DMS53 treated with DMSO at 0.1 percent for 48 hours (cell line): ENCODE data around the gene ETHE1.
"Not testable (repeated sequence)": the region's sequence is repeated elsewhere in the genome, so short reads cannot be mapped to it uniquely, and the experiment has no call there.

Source experiments
- DNase-seq: peaks from one replicate; lab custom pipeline; 2025; ENCODE audit not compliant: unreplicated experiment; lab: John Stamatoyannopoulos, UW

The ETHE1 gene

DNA sequence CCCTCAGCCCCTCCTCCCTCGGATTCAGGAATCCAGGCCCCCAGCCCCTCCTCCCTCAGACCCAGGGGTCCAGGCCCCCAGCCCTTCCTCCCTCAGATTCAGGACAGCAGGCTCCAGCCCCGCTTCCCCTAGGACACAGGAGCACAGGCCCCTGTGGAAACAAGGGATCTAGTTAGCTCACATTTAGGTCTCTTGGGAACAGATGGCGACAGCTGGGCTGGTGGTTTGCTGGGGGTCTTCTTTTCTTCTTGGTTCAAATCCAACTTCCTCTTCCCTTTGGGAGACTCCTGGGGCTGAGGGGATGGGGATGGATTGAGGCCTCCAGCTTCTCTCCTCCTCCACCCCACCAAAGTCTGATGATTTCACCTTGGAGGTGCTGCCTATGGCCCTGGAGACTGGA, 25.6 kb upstream of the ETHE1 start:
- no peak for DNase-seq

- DNase-seq, result no peak
Observed at GRCh38 chr19:43552198-43552450, 25.1 kb upstream of the ETHE1 start.

GRCh38 chr19:43551399-43552197, 24.6 kb upstream of the ETHE1 start:
- no peak for DNase-seq

DNA sequence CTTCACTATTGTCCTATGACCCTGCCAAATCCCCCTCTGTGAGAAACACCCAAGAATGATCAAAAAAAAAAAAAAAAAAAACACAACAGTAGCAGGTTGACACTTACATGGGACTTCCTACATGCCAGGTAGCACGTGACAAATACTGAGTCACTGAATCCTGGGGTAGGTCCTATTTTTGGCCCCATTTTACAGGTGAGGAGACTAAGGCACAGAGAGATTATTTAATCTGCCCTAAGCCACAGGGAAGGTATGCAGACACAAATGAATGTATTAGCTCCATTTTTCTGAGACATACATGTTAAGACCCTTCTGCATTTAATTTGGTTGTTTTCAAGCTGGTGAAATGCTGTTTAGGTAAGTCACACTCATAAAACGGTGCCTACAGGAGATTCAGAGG, 21.7 kb upstream of the ETHE1 start:
- no peak for DNase-seq

DNA sequence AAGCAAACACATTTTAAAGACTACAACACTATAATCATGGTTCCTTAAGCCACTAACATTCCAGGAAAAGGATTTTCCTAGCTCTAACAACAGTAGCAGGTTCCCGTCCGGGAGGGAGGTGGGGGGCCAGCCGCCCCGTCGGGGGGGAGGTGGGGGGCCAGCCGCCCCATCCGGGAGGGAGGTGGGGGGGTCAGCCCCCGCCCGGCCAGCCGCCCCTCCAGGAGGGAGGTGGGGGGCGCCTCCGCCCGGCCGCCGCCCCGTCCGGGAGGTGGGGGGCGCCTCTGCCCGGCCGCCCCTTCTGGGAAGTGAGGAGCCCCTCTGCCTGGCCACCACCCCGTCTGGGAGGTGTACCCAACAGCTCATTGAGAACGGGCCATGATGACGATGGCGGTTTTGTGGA, 20.9 kb upstream of the ETHE1 start:
- DNase-seq, result not testable (repeated sequence)

GRCh38 chr19:43546581-43546980, 19.6 kb upstream of the ETHE1 start:
- DNase-seq, result no peak

- no peak for DNase-seq
Observed at GRCh38 chr19:43545981-43546380, 19.0 kb upstream of the ETHE1 start.

GRCh38 chr19:43545276-43545675, 18.3 kb upstream of the ETHE1 start:
- DNase-seq, result no peak

DNA sequence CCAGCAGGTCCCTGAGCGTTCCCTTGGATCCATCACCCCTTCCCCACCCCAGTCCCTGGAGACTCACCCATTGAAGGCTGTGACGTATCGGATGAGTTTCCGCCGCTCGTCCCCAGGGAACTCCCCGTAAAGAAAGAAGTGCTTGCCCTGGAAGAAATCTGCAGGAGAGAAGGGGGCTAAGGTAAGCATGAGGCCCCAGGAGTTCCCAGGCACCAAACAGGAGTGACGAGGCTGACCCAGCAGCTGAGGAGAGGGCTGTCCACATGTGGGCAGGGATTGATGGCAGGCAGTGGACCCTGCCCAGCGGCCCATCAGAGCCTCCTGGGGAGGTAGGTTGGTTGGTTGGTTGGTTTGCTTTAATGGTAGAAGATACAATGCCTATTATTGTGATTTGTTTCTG, 17.1 kb upstream of the ETHE1 start:
- no peak for DNase-seq

DNA sequence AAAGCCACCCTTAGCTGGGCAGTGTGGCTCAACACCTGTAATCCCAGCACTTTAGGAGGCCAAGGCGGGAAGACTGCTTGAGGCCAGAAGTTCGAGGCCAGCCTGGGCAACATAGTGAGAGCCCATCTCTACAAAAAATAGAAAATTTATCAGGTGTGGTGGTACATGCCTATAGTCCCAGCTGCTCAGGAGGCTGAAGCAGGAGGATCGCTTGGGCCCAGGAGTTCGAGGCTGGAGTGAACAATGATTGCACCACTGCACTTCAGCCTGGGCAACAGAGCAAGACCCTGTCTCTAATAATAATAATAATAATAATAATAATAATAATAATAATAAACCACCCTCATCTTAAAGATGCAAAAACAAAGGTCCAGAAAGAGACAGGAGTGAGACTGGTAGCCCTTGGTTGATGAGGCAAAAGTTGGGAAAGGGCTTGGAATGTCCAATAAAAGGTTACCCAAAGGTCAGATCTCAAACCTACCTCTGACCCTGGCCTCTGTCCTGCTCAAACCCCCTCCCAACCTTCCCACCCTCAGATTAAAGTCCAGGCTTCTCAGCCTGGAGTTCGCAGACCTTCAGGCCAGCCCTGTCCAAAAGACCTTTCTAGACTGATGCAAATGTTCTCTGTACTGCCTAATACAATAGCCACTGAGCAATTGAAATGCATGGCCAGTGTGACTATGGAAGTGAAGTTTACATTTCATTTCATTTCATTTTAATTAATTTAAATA, 15.1 kb upstream of the ETHE1 start:
- DNase-seq, result no peak

- DNase-seq, result no peak
Observed at GRCh38 chr19:43540381-43540780, 13.4 kb upstream of the ETHE1 start.

DNA sequence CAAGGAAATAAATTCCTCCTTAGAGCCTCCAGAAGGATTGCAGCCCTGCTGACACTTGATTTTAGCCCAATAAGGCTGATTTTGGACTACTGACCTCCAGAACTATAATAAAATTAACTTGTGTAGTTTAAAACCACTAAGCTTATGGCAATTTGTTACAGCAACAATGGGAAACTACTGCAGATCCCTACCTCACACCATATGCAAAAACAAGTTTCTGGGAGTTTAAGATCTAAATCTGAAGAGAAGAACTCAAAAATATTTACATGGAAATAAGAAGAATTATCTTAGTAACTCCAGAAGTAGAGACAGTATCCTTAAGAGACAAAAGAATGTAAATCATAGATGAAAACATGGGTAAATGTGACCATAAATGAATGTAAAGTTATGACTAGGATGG, 11.9 kb upstream of the ETHE1 start:
- DNase-seq, result no peak

GRCh38 chr19:43534816-43535761, 8.1 kb upstream of the ETHE1 start:
- DNase-seq, result no peak

DNA sequence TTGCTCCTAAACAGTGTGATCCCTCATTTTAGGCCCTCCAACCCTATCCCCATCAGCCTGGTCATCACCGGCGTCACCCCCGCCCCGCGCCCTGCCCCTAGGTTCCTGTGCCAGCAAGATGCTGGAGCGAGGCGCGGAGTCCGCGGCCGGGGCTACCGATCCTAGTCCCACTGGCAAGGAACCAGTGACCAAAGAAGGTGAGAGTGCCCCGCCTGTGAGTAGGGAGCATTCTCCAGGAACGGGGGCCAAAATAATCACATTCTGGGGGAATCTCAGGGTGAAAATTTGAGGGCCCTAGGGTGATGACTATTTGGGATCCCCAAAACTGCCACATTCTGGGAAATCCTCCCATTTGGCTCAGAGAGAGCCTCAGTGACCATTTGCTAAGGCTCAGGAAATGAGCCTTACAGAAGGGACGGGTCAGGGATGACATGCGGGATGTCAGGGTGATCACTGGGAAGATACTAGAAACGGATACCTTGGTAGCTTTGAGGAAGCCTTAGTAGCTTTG, 7.4 kb upstream of the ETHE1 start:
- no peak for DNase-seq

GRCh38 chr19:43533546-43534304, 6.7 kb upstream of the ETHE1 start:
- peak; percentile 98 for DNase-seq

DNA sequence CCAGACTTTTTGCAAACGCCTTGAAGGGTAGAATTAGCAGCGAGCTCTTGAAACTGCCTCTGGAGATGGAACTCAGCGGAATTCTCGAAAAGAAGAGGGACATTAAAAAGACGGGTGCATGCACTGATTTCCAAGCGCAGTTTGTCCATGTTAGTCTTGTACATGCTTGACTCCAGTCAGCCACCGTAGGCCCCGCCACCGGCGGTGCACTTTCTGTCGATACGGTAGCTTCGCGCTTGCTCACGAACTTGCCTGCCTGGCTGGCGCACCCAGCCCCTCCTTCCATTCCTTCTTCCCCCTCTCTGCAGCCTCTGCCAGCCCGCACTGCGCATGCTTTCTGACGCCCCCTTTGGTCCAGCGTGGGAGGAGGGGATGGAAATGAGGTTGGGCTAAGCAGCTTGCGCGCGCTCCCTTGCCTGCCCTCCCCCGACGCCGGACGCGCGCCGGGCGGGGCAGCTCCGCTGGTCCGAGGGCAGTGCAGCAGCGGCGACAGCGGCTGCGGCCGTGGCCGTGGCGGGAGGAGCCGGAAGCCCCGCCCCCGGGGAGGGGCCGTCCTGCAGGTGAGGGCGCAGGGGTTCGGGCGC, 6.1 kb upstream of the ETHE1 start, which contains the start of gene ZNF575:
Gene ZNF575 (plus strand): TSS at position 227 of the 584 bp plus-strand sequence. CDS start 1,235 bp downstream, outside the sequence.
- DNase-seq, result peak; percentile 91

DNA sequence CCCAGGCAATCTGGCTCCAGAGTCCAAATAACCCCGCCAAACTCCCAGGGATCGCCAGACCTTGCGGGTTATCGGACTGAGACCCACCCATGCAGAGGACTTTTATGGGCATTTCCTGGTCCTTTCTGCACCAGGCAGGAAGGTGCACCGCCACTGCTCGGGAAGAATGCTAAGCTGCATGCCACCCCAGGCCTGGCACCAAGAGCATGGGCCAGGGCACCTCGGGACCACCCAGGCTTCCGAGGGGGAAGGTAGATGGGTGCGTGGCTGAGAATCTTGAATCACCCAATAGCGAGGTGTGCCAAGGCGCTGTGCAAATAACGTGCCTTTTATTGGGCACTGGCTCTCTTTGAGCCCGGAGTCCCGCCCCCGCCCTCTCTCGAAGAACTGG, 5.6 kb upstream of the ETHE1 start:
- peak; percentile 42 for DNase-seq

GRCh38 chr19:43527860-43528622, 1.0 kb upstream of the ETHE1 start:
- peak; percentile 82 for DNase-seq
